WTC11 (cell line): ENCODE measurements around the gene CLSTN2.

Experiments used
- ETV6 ChIP-seq: sonication (generic); formaldehyde crosslinking; IDR thresholded peaks from 2 replicates; pipeline ENCODE4 v1.8.1; 2022; ENCODE audit warnings: mild to moderate bottlenecking, missing genetic modification reagents
- NR1H2 ChIP-seq: sonication (generic); formaldehyde crosslinking; IDR thresholded peaks from 2 replicates; pipeline ENCODE4 v1.9.0; 2021; ENCODE audit warnings: mild to moderate bottlenecking, moderate library complexity, missing genetic modification reagents
- ZBTB43 ChIP-seq: sonication (generic); formaldehyde crosslinking; IDR thresholded peaks from 2 replicates; pipeline ENCODE4 v1.8.1; 2023; ENCODE audit warnings: mild to moderate bottlenecking, missing genetic modification reagents
- ZNF416 ChIP-seq: fragments of 250-450 bp; sonication (Bioruptor Pico); IDR thresholded peaks from 2 replicates; pipeline ENCODE4 v1.9.0; 2021; ENCODE audit warnings: mild to moderate bottlenecking, inconsistent platforms
- ZNF423 ChIP-seq: fragments of 250-450 bp; sonication (Bioruptor Pico); IDR thresholded peaks from 2 replicates; pipeline ENCODE4 v2.1.2; 2022; ENCODE audit warnings: mild to moderate bottlenecking, moderate library complexity
- TF ChIP-seq, protein P1 (sequence below): sonication (generic); formaldehyde crosslinking; IDR thresholded peaks from 2 replicates; pipeline ENCODE4 v1.8.1; 2022; ENCODE audit warnings: missing genetic modification reagents, borderline replicate concordance
- TF ChIP-seq, protein P2 (sequence below): fragments of 200-600 bp; IDR thresholded peaks from 2 replicates; pipeline ENCODE4 v1.8.0; 2022; ENCODE audit warnings: antibody characterized with exemption
- TF ChIP-seq, protein P3 (sequence below): fragments of 250-450 bp; sonication (Bioruptor Pico); IDR thresholded peaks from 2 replicates; pipeline ENCODE4 v1.9.0; 2021; ENCODE audit warnings: moderate library complexity, mild to moderate bottlenecking, inconsistent platforms, borderline replicate concordance
- TF ChIP-seq, protein P4 (sequence below): sonication (generic); formaldehyde crosslinking; IDR thresholded peaks from 2 replicates; pipeline ENCODE4 v1.8.0; 2022; ENCODE audit warnings: mild to moderate bottlenecking, missing genetic modification reagents

- TF ChIP-seq, protein P1, sequence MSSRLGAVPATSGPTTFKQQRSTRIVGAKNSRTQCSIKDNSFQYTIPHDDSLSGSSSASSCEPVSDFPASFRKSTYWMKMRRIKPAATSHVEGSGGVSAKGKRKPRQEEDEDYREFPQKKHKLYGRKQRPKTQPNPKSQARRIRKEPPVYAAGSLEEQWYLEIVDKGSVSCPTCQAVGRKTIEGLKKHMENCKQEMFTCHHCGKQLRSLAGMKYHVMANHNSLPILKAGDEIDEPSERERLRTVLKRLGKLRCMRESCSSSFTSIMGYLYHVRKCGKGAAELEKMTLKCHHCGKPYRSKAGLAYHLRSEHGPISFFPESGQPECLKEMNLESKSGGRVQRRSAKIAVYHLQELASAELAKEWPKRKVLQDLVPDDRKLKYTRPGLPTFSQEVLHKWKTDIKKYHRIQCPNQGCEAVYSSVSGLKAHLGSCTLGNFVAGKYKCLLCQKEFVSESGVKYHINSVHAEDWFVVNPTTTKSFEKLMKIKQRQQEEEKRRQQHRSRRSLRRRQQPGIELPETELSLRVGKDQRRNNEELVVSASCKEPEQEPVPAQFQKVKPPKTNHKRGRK (CRISPR knock-in tag), result no peak
- TF ChIP-seq ETV6 (no peak), NR1H2 (no peak), ZNF416 (CRISPR knock-in tag) (no peak), ZNF423 (CRISPR knock-in tag) (no peak), ZBTB43 (CRISPR knock-in tag) (no peak)
- TF ChIP-seq, protein P2, sequence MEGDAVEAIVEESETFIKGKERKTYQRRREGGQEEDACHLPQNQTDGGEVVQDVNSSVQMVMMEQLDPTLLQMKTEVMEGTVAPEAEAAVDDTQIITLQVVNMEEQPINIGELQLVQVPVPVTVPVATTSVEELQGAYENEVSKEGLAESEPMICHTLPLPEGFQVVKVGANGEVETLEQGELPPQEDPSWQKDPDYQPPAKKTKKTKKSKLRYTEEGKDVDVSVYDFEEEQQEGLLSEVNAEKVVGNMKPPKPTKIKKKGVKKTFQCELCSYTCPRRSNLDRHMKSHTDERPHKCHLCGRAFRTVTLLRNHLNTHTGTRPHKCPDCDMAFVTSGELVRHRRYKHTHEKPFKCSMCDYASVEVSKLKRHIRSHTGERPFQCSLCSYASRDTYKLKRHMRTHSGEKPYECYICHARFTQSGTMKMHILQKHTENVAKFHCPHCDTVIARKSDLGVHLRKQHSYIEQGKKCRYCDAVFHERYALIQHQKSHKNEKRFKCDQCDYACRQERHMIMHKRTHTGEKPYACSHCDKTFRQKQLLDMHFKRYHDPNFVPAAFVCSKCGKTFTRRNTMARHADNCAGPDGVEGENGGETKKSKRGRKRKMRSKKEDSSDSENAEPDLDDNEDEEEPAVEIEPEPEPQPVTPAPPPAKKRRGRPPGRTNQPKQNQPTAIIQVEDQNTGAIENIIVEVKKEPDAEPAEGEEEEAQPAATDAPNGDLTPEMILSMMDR, result no peak
- TF ChIP-seq, protein P3, sequence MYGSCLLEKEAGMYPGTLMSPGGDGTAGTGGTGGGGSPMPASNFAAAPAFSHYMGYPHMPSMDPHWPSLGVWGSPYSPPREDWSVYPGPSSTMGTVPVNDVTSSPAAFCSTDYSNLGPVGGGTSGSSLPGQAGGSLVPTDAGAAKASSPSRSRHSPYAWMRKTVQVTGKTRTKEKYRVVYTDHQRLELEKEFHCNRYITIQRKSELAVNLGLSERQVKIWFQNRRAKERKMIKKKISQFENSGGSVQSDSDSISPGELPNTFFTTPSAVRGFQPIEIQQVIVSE (CRISPR knock-in tag), result no peak
- TF ChIP-seq, protein P4, sequence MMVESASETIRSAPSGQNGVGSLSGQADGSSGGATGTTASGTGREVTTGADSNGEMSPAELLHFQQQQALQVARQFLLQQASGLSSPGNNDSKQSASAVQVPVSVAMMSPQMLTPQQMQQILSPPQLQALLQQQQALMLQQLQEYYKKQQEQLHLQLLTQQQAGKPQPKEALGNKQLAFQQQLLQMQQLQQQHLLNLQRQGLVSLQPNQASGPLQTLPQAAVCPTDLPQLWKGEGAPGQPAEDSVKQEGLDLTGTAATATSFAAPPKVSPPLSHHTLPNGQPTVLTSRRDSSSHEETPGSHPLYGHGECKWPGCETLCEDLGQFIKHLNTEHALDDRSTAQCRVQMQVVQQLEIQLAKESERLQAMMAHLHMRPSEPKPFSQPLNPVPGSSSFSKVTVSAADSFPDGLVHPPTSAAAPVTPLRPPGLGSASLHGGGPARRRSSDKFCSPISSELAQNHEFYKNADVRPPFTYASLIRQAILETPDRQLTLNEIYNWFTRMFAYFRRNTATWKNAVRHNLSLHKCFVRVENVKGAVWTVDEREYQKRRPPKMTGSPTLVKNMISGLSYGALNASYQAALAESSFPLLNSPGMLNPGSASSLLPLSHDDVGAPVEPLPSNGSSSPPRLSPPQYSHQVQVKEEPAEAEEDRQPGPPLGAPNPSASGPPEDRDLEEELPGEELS (CRISPR knock-in tag), result no peak
Measured at GRCh38 chr3:140429791-140430190, 494.8 kb downstream of the CLSTN2 start.
